ENCODE results near the gene LRP5.

DNA sequence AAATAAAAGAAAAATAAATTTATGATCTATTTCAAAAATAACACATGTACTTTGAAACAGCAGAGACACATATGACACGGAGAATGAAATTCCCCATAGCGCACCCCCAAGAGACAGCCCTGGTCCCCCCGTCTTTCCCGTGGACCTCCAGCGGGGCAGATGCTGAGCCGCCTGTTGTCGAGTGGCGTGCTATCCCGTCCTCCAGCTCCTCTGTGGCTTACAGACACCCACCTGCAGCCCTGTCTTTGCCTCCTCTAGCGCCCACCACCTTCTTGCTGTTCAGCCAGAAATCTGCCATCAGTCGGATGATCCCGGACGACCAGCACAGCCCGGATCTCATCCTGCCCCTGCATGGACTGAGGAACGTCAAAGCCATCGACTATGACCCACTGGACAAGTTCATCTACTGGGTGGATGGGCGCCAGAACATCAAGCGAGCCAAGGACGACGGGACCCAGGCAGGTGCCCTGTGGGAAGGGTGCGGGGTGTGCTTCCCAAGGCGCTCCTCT is 103.7 kb downstream of the LRP5 start:
- TF ChIP-seq, protein P1, sequence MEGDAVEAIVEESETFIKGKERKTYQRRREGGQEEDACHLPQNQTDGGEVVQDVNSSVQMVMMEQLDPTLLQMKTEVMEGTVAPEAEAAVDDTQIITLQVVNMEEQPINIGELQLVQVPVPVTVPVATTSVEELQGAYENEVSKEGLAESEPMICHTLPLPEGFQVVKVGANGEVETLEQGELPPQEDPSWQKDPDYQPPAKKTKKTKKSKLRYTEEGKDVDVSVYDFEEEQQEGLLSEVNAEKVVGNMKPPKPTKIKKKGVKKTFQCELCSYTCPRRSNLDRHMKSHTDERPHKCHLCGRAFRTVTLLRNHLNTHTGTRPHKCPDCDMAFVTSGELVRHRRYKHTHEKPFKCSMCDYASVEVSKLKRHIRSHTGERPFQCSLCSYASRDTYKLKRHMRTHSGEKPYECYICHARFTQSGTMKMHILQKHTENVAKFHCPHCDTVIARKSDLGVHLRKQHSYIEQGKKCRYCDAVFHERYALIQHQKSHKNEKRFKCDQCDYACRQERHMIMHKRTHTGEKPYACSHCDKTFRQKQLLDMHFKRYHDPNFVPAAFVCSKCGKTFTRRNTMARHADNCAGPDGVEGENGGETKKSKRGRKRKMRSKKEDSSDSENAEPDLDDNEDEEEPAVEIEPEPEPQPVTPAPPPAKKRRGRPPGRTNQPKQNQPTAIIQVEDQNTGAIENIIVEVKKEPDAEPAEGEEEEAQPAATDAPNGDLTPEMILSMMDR (IDR thresholded peaks at IDR 0.05): no peak
- TF ChIP-seq POLR2AphosphoS5 (IDR thresholded peaks at IDR 0.05): no peak
- TF ChIP-seq POLR2A (IDR thresholded peaks at IDR 0.05): no peak
